22Rv1 (cell line): ENCODE results near the gene PRKCB.
"Not testable (repeated sequence)": the region's sequence is repeated elsewhere in the genome, so short reads cannot be mapped to it uniquely, and the experiment has no call there.

ENCODE experiments used
- CTCF ChIP-seq: fragments of 450-650 bp; IDR thresholded peaks from 2 replicates; pipeline ENCODE4 v1.5.1; 2017; ENCODE audit warnings: mild to moderate bottlenecking
- ZFX ChIP-seq: fragments of 450-650 bp; IDR thresholded peaks from 2 replicates; pipeline ENCODE4 v1.6.1; 2017; ENCODE audit warnings: antibody characterized with exemption, borderline replicate concordance

- not testable (repeated sequence) for TF ChIP-seq CTCF, ZFX
Observed at GRCh38 chr16:23933650-23934049, 97.9 kb downstream of the PRKCB start.
